H1 (cell line): ENCODE measurements around the gene ETNK1. TPM values are rescaled to one million over a fixed set of nuclear protein-coding genes. Genes with fewer than 3 reads are reported as not detected.

Source experiments
- CTCF ChIA-PET: fragments of 300-600 bp; sonication (Branson Sonifier 250); formaldehyde crosslinking; loops from one replicate; lab custom pipeline; 2021; ENCODE audit not compliant: partially characterized antibody; lab: Charles Lee
- POLR2A ChIA-PET: fragments of 300-600 bp; sonication (Branson Sonifier 250); formaldehyde crosslinking; loops from one replicate; lab custom pipeline; 2021; ENCODE audit warnings: inconsistent platforms; ENCODE audit not compliant: partially characterized antibody; lab: Charles Lee
- DNase-seq, 2 experiments: peaks; one replicate each; pipeline versions ENCODE4 v3.0.0 to v3.0.0-alpha.2; 2010 to 2022; ENCODE audit warnings: low spot score in 2 of 2, low read depth in 1 of 2, mixed read lengths in 1 of 2
- FAIRE-seq: peaks from 2 replicates; lab custom pipeline; 2011; peaks lifted over from hg19 to GRCh38; lab: Jason Lieb, UNC
- H2AFZ ChIP-seq: 2 replicates; pipeline ENCODE4 v1.8.1; 2012; ENCODE audit warnings: low read length, inconsistent platforms
- H2AK5ac ChIP-seq: 2 replicates; pipeline ENCODE4 v1.6.1; 2013; ENCODE audit warnings: low read depth, low read length
- H2BK120ac ChIP-seq: replicated peaks from 2 replicates; pipeline ENCODE3; 2013; ENCODE audit warnings: low read depth, low read length, inconsistent platforms
- H2BK12ac ChIP-seq: 2 replicates; pipeline ENCODE4 v1.6.1; 2013; ENCODE audit warnings: low read depth, low read length
- H2BK15ac ChIP-seq: 2 replicates; pipeline ENCODE4 v1.6.1; 2013; ENCODE audit warnings: low read length
- H2BK20ac ChIP-seq: 2 replicates; pipeline ENCODE4 v1.6.1; 2013; ENCODE audit warnings: low read length
- H2BK5ac ChIP-seq: 2 replicates; pipeline ENCODE4 v1.6.1; 2013; ENCODE audit warnings: low read depth, low read length
- H3K14ac ChIP-seq: 2 replicates; pipeline ENCODE4 v1.6.1; 2013; ENCODE audit warnings: inconsistent platforms; ENCODE audit not compliant: insufficient read length
- H3K18ac ChIP-seq: 2 replicates; pipeline ENCODE4 v1.6.1; 2013; ENCODE audit warnings: low read length; ENCODE audit errors: extremely low read depth
- H3K23ac ChIP-seq: 2 replicates; pipeline ENCODE4 v1.6.1; 2013; ENCODE audit warnings: inconsistent platforms; ENCODE audit not compliant: insufficient read length
- H3K23me2 ChIP-seq: 2 replicates; pipeline ENCODE4 v1.6.1; 2013; ENCODE audit warnings: low read depth, low read length
- H3K27ac ChIP-seq: 2 replicates; pipeline ENCODE4 v1.6.1; 2011; ENCODE audit warnings: low read depth, low read length, inconsistent platforms
- H3K27me3 ChIP-seq, 4 experiments: replicated peaks in 1 of 4; 1 replicate in 1 of 4; 2 replicates in 3 of 4; pipeline versions ENCODE4 v1.6.1 to v1.8.1; 2011 to 2013; ENCODE audit warnings: low read length in 3 of 4, mild to moderate bottlenecking in 3 of 4, inconsistent platforms in 2 of 4, mixed read lengths in 2 of 4, moderate library complexity in 1 of 4; ENCODE audit not compliant: control insufficient read depth in 3 of 4, insufficient read depth in 3 of 4; ENCODE audit errors: extremely low read depth in 1 of 4
- H3K36me3 ChIP-seq, 4 experiments: 2 replicates each; pipeline versions ENCODE4 v1.6.1 to v1.8.1; 2011 to 2013; ENCODE audit warnings: mild to moderate bottlenecking in 4 of 4, low read length in 3 of 4, moderate library complexity in 2 of 4, control low read depth in 1 of 4, inconsistent platforms in 1 of 4; ENCODE audit not compliant: insufficient read depth in 4 of 4, control insufficient read depth in 2 of 4
- H3K4ac ChIP-seq: replicated peaks from 2 replicates; pipeline ENCODE3; 2013; ENCODE audit warnings: low read length, low read depth, mixed read lengths, inconsistent platforms; ENCODE audit not compliant: insufficient read length
- H3K4me1 ChIP-seq, 4 experiments: replicated peaks in 1 of 4; 1 replicate in 1 of 4; 2 replicates in 3 of 4; pipeline versions ENCODE4 v1.6.1 to v1.8.1; 2011 to 2013; ENCODE audit warnings: low read length in 3 of 4, inconsistent platforms in 2 of 4, mixed read lengths in 1 of 4; ENCODE audit not compliant: insufficient read depth in 4 of 4, control insufficient read depth in 3 of 4
- H3K4me2 ChIP-seq, 2 experiments: 2 replicates each; pipeline versions ENCODE4 v1.6.1 to v1.8.1; 2011 to 2013; ENCODE audit warnings: low read depth in 2 of 2, low read length in 2 of 2, control low read depth in 1 of 2, inconsistent platforms in 1 of 2, mild to moderate bottlenecking in 1 of 2; ENCODE audit not compliant: insufficient read depth in 1 of 2
- H3K4me3 ChIP-seq, 4 experiments: fragments of 200-600, 300-600 bp in 1 of 4; sonication (generic), shearing (Covaris generic), sonication (Bioruptor Twin) in 1 of 4; 2 replicates each; pipeline versions ENCODE4 v1.5.1 to v1.8.1; 2011 to 2016; ENCODE audit warnings: low read length in 4 of 4, low read depth in 3 of 4, control low read depth in 2 of 4, inconsistent platforms in 2 of 4, mild to moderate bottlenecking in 2 of 4, mixed read lengths in 1 of 4, moderate library complexity in 1 of 4; ENCODE audit not compliant: insufficient read depth in 2 of 4; ENCODE audit errors: extremely low read depth in 1 of 4
- H3K56ac ChIP-seq: replicated peaks from 2 replicates; pipeline ENCODE3; 2013; ENCODE audit warnings: low read depth, mild to moderate bottlenecking, mixed read lengths, low read length, inconsistent platforms; ENCODE audit not compliant: insufficient read length
- H3K79me1 ChIP-seq: 2 replicates; pipeline ENCODE4 v1.6.1; 2013; ENCODE audit warnings: low read depth, low read length, control low read depth
- H3K79me2 ChIP-seq, 2 experiments: 2 replicates each; pipeline versions ENCODE4 v1.6.1 to v1.8.1; 2012 to 2013; ENCODE audit warnings: low read length in 2 of 2, mild to moderate bottlenecking in 2 of 2, inconsistent platforms in 1 of 2; ENCODE audit not compliant: insufficient read depth in 2 of 2, control insufficient read depth in 1 of 2
- H3K9ac ChIP-seq, 4 experiments: replicated peaks in 1 of 4; 1 replicate in 1 of 4; 2 replicates in 3 of 4; pipeline versions ENCODE4 v1.6.1 to v1.8.1; 2011 to 2013; ENCODE audit warnings: low read depth in 3 of 4, low read length in 3 of 4, control low read depth in 2 of 4, mild to moderate bottlenecking in 2 of 4, moderate library complexity in 2 of 4, inconsistent platforms in 1 of 4; ENCODE audit errors: extremely low read depth in 1 of 4
- H3K9me3 ChIP-seq, 2 experiments: 2 replicates each; pipeline versions ENCODE4 v1.6.1 to v1.8.1; 2012 to 2013; ENCODE audit warnings: mild to moderate bottlenecking in 2 of 2, moderate library complexity in 2 of 2, control low read depth in 1 of 2, inconsistent platforms in 1 of 2, low read depth in 1 of 2, low read length in 1 of 2, mixed read lengths in 1 of 2; ENCODE audit not compliant: insufficient read depth in 2 of 2
- H4K20me1 ChIP-seq, 2 experiments: replicated peaks in 1 of 2; 2 replicates each; pipeline versions ENCODE3 to v1.8.1; 2011 to 2013; ENCODE audit warnings: inconsistent platforms in 2 of 2, low read length in 2 of 2, mild to moderate bottlenecking in 1 of 2; ENCODE audit not compliant: insufficient read depth in 2 of 2, control insufficient read depth in 1 of 2
- H4K5ac ChIP-seq: 2 replicates; pipeline ENCODE4 v1.6.1; 2013; ENCODE audit warnings: low read length, low read depth, mixed read lengths, inconsistent platforms; ENCODE audit not compliant: insufficient read length
- H4K8ac ChIP-seq: 2 replicates; pipeline ENCODE4 v1.8.0; 2013; ENCODE audit warnings: mild to moderate bottlenecking, moderate library complexity, low read length, inconsistent platforms; ENCODE audit not compliant: insufficient read depth; ENCODE audit errors: extremely low read depth
- H4K91ac ChIP-seq: replicated peaks from 2 replicates; pipeline ENCODE3; 2013; ENCODE audit warnings: low read length, mixed read lengths, inconsistent platforms; ENCODE audit not compliant: insufficient read length
- HDAC6 ChIP-seq: IDR thresholded peaks from one replicate; pipeline ENCODE4 v1.7.1; 2012; ENCODE audit warnings: low read depth, mild to moderate bottlenecking, inconsistent platforms, low read length, moderate library complexity
- SIN3A ChIP-seq, 2 experiments: IDR thresholded peaks in 1 of 2; conservative IDR thresholded peaks in 1 of 2; 2 replicates each; pipeline ENCODE4 v1.6.1; 2011 to 2012; ENCODE audit warnings: low read length in 2 of 2, improper control_type of control experiment in 1 of 2, low read depth in 1 of 2, mild to moderate bottlenecking in 1 of 2
- SP2 ChIP-seq: IDR thresholded peaks from 2 replicates; pipeline ENCODE4 v1.6.1; 2012; ENCODE audit warnings: mild to moderate bottlenecking, low read length, inconsistent platforms
- WGBS, 2 experiments: shearing (Covaris generic) in 1 of 2; methylation state at CpG; one replicate each; pipeline versions ENCODE4 v1.1.6 to v1.1.7; 2013 to 2015; ENCODE audit warnings: low lambda C conversion rate in 2 of 2, mixed read lengths in 2 of 2, inconsistent platforms in 1 of 2, low coverage in 1 of 2, missing lambda C conversion rate in 1 of 2; ENCODE audit not compliant: insufficient replicate concordance in 2 of 2, insufficient coverage in 1 of 2, insufficient read length in 1 of 2; ENCODE audit errors: extremely low coverage in 1 of 2, missing lambda C conversion rate in 1 of 2; 5-methylcytosine and 5-hydroxymethylcytosine counted together
- polyA plus RNA-seq, 7 experiments: library from polyadenylated mRNA; depleted of rRNA in 3 of 7; stranded (reverse) in 5 of 7; unstranded in 2 of 7; fragments of >200 nt in 5 of 7; fragments of 200-250 nt in 2 of 7; gene quantifications; 1 replicate in 5 of 7; 2 replicates in 1 of 7; 4 replicates in 1 of 7; pipeline versions ENCODE4 v1.2.1 to v1.2.3, GENCODE V29; 2011 to 2013; ENCODE audit warnings: missing spikeins in 2 of 7, mixed read lengths in 2 of 7
- total RNA-seq: library from RNA; stranded (reverse); fragmentation: NEBNext Ultra II Directional; extraction: Animal tissue kit (Norgen Biotek cat#: 25700); gene quantifications from 2 replicates; pipeline ENCODE4 v1.2.1, GENCODE V29; 2021

Gene ETNK1
- total and polyA plus RNA-seq, 2 of the 8 experiments (the other 6 are each of a cell fraction or from before 2014, with no cell fraction given) = 11.6 to 82.7 TPM

DNA sequence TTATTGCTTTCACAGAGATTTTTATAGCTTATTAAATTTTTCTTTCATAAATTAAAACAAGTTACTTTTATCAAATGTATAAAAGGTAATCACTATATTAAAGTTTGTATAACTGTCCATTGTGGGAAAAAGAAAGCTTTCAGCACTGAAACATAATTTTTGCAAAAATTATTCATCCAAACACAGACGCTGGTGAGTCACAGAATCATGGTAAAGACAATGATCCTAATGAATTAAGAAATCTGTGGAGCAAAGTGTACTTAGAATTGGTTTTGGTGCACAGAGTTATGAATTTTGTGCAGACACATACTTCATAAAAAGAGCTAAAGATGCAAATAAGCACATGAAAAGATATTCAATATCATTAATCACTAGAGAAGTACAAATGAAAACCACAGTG is 48.9 kb upstream of the ETNK1 start:
- no peaks in the 10 kb centered on the region for H3K23me2 ChIP-seq
- no peak overlapping the region for H3K4ac ChIP-seq
- DNase-seq (no peak), FAIRE-seq (no peak)
- H2BK120ac ChIP-seq = no peak overlapping the region
- H3K27me3 ChIP-seq = no peaks in the 10 kb centered on the region
- H3K9me3 ChIP-seq = no peaks in the 10 kb centered on the region
- H3K14ac ChIP-seq = no peak overlapping the region
- no peaks in the 10 kb centered on the region for H3K79me1 ChIP-seq
- H3K79me2 ChIP-seq = no peaks in the 10 kb centered on the region
- H4K5ac ChIP-seq = no peak overlapping the region
- no peak overlapping the region for H2BK15ac ChIP-seq
- no peak overlapping the region for H3K4me3 ChIP-seq
- H3K23ac ChIP-seq = no peak overlapping the region
- no peak overlapping the region for H2AK5ac ChIP-seq
- H3K18ac ChIP-seq = no peak overlapping the region
- ChIA-PET POLR2A (interaction anchor here (0.9 to 1.4 kb wide), 2 partner anchors 32 to 40 kb away, joined by 3 read pairs; partner anchors contain the start of gene C2CD5), CTCF (no interaction called here)
- H3K36me3 ChIP-seq = no peaks in the 10 kb centered on the region
- no peak overlapping the region for H3K4me2 ChIP-seq
- no peak overlapping the region for H2BK5ac ChIP-seq
- H2AFZ ChIP-seq = no peak overlapping the region
- no peaks in the 10 kb centered on the region for H4K20me1 ChIP-seq
- H4K8ac ChIP-seq = no peak overlapping the region
- H3K9ac ChIP-seq = no peak overlapping the region
- WGBS, 2 experiments = 94% methylated on average over 1 of the region's 1 CpG; no CpG with 5 or more reads in 1 of the 2 experiments
- H3K4me1 ChIP-seq = no peaks in the 10 kb centered on the region
- no peak overlapping the region for H2BK12ac ChIP-seq
- H4K91ac ChIP-seq = no peak overlapping the region
- H3K56ac ChIP-seq = no peak overlapping the region
- no peak overlapping the region for H2BK20ac ChIP-seq
- no peak overlapping the region for H3K27ac ChIP-seq
- TF ChIP-seq HDAC6 (no peak), SIN3A (conservative IDR thresholded peaks at IDR 0.05 in 1 of 2, IDR thresholded peaks at IDR 0.05 in 1 of 2; ENCODE audit: low read depth in 1 of 2, low read length in 2 of 2) (no peak), SP2 (no peak)
